GM12878 (cell line): ENCODE data around the gene METRNL. TPM values are rescaled to one million over a fixed set of nuclear protein-coding genes. Genes with fewer than 3 reads are reported as not detected.

Source experiments
- ATAC-seq: fragments of 200-7000 bp; cut with Tn5 transposase; 3 replicates; pipeline ENCODE4 v1.9.1; 2020; ENCODE audit warnings: mild to moderate bottlenecking, moderate library complexity
- BruUV-seq: library from RNA; stranded (reverse); fragments of 400-500 nt; replicated peaks from 2 replicates; lab custom pipeline; 2021; lab: Mats Ljungman, UMichigan
- CTCF ChIA-PET: fragments of 300-600 bp; sonication (Branson Sonifier 250); formaldehyde crosslinking; extraction: SDS; loops from one replicate; lab custom pipeline; 2021; ENCODE audit warnings: inconsistent platforms; lab: Yijun Ruan, JAX
- POLR2A ChIA-PET: fragments of 350-600 bp; formaldehyde crosslinking; extraction: SDS; loops from one replicate; lab custom pipeline; 2021; ENCODE audit warnings: inconsistent platforms; lab: Charles Lee
- RAD21 ChIA-PET: fragments of 300-600 bp; sonication (Branson Sonifier 250); formaldehyde crosslinking; loops from one replicate; lab custom pipeline; 2023; ENCODE audit warnings: antibody characterized with exemption; ENCODE audit not compliant: unreplicated experiment; lab: Charles Lee
- SMC1A ChIA-PET: fragments of 300-600 bp; sonication (Branson Sonifier 250); formaldehyde crosslinking; loops from one replicate; lab custom pipeline; 2023; ENCODE audit not compliant: unreplicated experiment, uncharacterized antibody; lab: Charles Lee
- DNase-seq: peaks from one replicate; pipeline ENCODE4 v3.0.0-alpha.2; 2011; ENCODE audit warnings: low read depth, low spot score
- FAIRE-seq: peaks from 3 replicates; lab custom pipeline; 2011; peaks lifted over from hg19 to GRCh38; lab: Jason Lieb, UNC
- H2AFZ ChIP-seq: 2 replicates; pipeline ENCODE4 v1.6.0; 2011; ENCODE audit warnings: low read depth, low read length, control low read depth; ENCODE audit not compliant: control insufficient read depth
- H3K27ac ChIP-seq: 2 replicates; pipeline ENCODE4 v1.5.1; 2011; ENCODE audit warnings: control low read depth; ENCODE audit not compliant: control insufficient read depth, insufficient read depth
- H3K27me3 ChIP-seq, 2 experiments: replicated peaks in 1 of 2; 2 replicates each; pipeline versions ENCODE4 v1.6.0 to v1.6.1; 2011; ENCODE audit warnings: low read length in 1 of 2; ENCODE audit not compliant: control insufficient read depth in 2 of 2, insufficient read depth in 2 of 2
- H3K36me3 ChIP-seq, 2 experiments: 2 replicates each; pipeline ENCODE4 v1.5.1; 2011; ENCODE audit warnings: low read length in 1 of 2; ENCODE audit not compliant: control insufficient read depth in 2 of 2, insufficient read depth in 2 of 2
- H3K4me1 ChIP-seq: 2 replicates; pipeline ENCODE4 v1.6.1; 2011; ENCODE audit warnings: mild to moderate bottlenecking, low read length, moderate library complexity, mixed read lengths; ENCODE audit not compliant: control insufficient read depth, insufficient read depth
- H3K4me2 ChIP-seq: 2 replicates; pipeline ENCODE4 v1.6.0; 2011; ENCODE audit warnings: control low read depth; ENCODE audit not compliant: control insufficient read depth, insufficient read depth
- H3K4me3 ChIP-seq: fragments of 200-600 bp; sonication (generic); 2 replicates; pipeline ENCODE4 v1.5.1; 2016
- H3K79me2 ChIP-seq: 2 replicates; pipeline ENCODE4 v1.6.0; 2011; ENCODE audit warnings: low read length; ENCODE audit not compliant: control insufficient read depth, insufficient read depth
- H3K9ac ChIP-seq: 2 replicates; pipeline ENCODE4 v1.8.0; 2011; ENCODE audit warnings: low read length, control low read depth, mixed read lengths; ENCODE audit not compliant: control insufficient read depth, insufficient read depth
- H3K9me3 ChIP-seq: replicated peaks from 3 replicates; pipeline ENCODE4 v1.5.1; 2011; ENCODE audit warnings: mild to moderate bottlenecking, low read length; ENCODE audit not compliant: control insufficient read depth, insufficient read depth
- H4K20me1 ChIP-seq: 2 replicates; pipeline ENCODE4 v1.6.0; 2011; ENCODE audit not compliant: control insufficient read depth, insufficient read depth
- BACH1 ChIP-seq: fragments of 450-650 bp; IDR thresholded peaks from 2 replicates; pipeline ENCODE4 v1.6.1; 2017; ENCODE audit warnings: mild to moderate bottlenecking, borderline replicate concordance
- BCL3 ChIP-seq: IDR thresholded peaks from 2 replicates; pipeline ENCODE4 v1.6.1; 2011; ENCODE audit warnings: borderline replicate concordance, low read depth, mild to moderate bottlenecking, moderate library complexity, low read length; ENCODE audit not compliant: insufficient read depth, poor library complexity, severe bottlenecking
- BHLHE40 ChIP-seq, 2 experiments: fragments of 450-650 bp in 1 of 2; IDR thresholded peaks; 2 replicates each; pipeline ENCODE4 v1.6.1; 2011 to 2017; ENCODE audit warnings: low read depth in 2 of 2, borderline replicate concordance in 1 of 2, improper control_type of control experiment in 1 of 2, low read length in 1 of 2, mild to moderate bottlenecking in 1 of 2
- CEBPZ ChIP-seq: fragments of 150-350 bp; IDR thresholded peaks from 2 replicates; pipeline ENCODE4 v1.6.1; 2016; ENCODE audit warnings: low read depth, low read length
- CHD1 ChIP-seq: IDR thresholded peaks from 2 replicates; pipeline ENCODE4 v1.6.1; 2012; ENCODE audit warnings: low read depth, low read length, improper control_type of control experiment
- E4F1 ChIP-seq: fragments of 450-650 bp; IDR thresholded peaks from 2 replicates; pipeline ENCODE4 v1.6.1; 2018; ENCODE audit warnings: borderline replicate concordance, mild to moderate bottlenecking; ENCODE audit not compliant: partially characterized antibody
- ETV6 ChIP-seq, 2 experiments: fragments of 450-650 bp in 1 of 2; IDR thresholded peaks in 1 of 2; conservative IDR thresholded peaks in 1 of 2; 2 replicates each; pipeline ENCODE4 v1.6.1; 2014; ENCODE audit warnings: antibody characterized with exemption in 1 of 2, borderline replicate concordance in 1 of 2, low read depth in 1 of 2, mild to moderate bottlenecking in 1 of 2, moderate library complexity in 1 of 2
- NBN ChIP-seq: fragments of 450-650 bp; IDR thresholded peaks from 2 replicates; pipeline ENCODE4 v1.6.1; 2016
- NR2C2 ChIP-seq: IDR thresholded peaks from 2 replicates; pipeline ENCODE4 v1.6.1; 2011; ENCODE audit warnings: borderline replicate concordance, low read depth; ENCODE audit not compliant: control insufficient read depth, insufficient read length
- RAD51 ChIP-seq: fragments of 450-650 bp; IDR thresholded peaks from 2 replicates; pipeline ENCODE4 v1.6.1; 2016; ENCODE audit warnings: moderate library complexity, mild to moderate bottlenecking, inconsistent platforms
- SKIL ChIP-seq: fragments of 450-650 bp; IDR thresholded peaks from 2 replicates; pipeline ENCODE4 v1.6.1; 2017; ENCODE audit warnings: mild to moderate bottlenecking, low read depth, inconsistent platforms; ENCODE audit not compliant: poor library complexity, severe bottlenecking
- SUZ12 ChIP-seq: fragments of 200-600 bp; sonication (generic); IDR thresholded peaks from one replicate; pipeline ENCODE4 v1.6.1; 2018; ENCODE audit warnings: antibody characterized with exemption, mild to moderate bottlenecking; ENCODE audit not compliant: unreplicated experiment
- ZNF24 ChIP-seq: fragments of 450-650 bp; IDR thresholded peaks from 2 replicates; pipeline ENCODE4 v1.6.1; 2017; ENCODE audit warnings: antibody characterized with exemption, mild to moderate bottlenecking
- ZNF622 ChIP-seq: fragments of 450-650 bp; IDR thresholded peaks from 2 replicates; pipeline ENCODE4 v1.6.1; 2017; ENCODE audit warnings: mild to moderate bottlenecking, inconsistent platforms
- WGBS: methylation state at CpG from one replicate; pipeline ENCODE4 v1.1.6; 2016; ENCODE audit warnings: low lambda C conversion rate; ENCODE audit not compliant: insufficient replicate concordance, insufficient coverage; ENCODE audit errors: missing lambda C conversion rate; 5-methylcytosine and 5-hydroxymethylcytosine counted together
- in situ Hi-C: fragments of 300-500 bp; cut with MboI; formaldehyde crosslinking; loops from 9 replicates; pipeline ENCODE4 v1.14.3; 2018; ENCODE audit warnings: mixed read lengths
- intact Hi-C: fragments of 100-400 bp; cut with micrococcal nuclease; formaldehyde crosslinking; loops from one replicate; pipeline ENCODE4 v1.14.2; 2022; ENCODE audit not compliant: unreplicated experiment
- polyA plus RNA-seq, 11 experiments: library from polyadenylated mRNA; depleted of rRNA in 4 of 11; unstranded in 6 of 11; stranded (reverse) in 5 of 11; fragments of >200 nt; fragmentation: Nextera tagmentation in 4 of 11; fragmentation: Illumina TruSeq in 1 of 11; extraction: Ambion mirVana in 4 of 11; extraction: Trizol in 1 of 11; gene quantifications; 1 replicate in 1 of 11; 2 replicates in 10 of 11; pipeline versions ENCODE4 v1.2.1 to v1.2.3, GENCODE V29; 2011 to 2016; ENCODE audit warnings: inconsistent platforms in 2 of 11, missing spikeins in 2 of 11, low read depth in 1 of 11
- total RNA-seq, 4 experiments: library from RNA; depleted of rRNA in 3 of 4; stranded (reverse); fragments of >200 nt in 3 of 4; fragmentation: Illumina TruSeq in 1 of 4; extraction: Trizol in 1 of 4; gene quantifications; 2 replicates each; pipeline versions ENCODE4 v1.2.1 to v1.2.3, GENCODE V29; 2013 to 2021

The METRNL gene
- total and polyA plus RNA-seq, 10 of the 15 experiments (the other 5 are each of a cell fraction or from before 2014, with no cell fraction given): 0.05 to 3.7 (median 0.48) TPM; not detected in 2

GRCh38 chr17:83095016-83095415 is 15.6 kb downstream of the METRNL start:
- no peak for FAIRE-seq
- H4K20me1 ChIP-seq: no peaks in the 10 kb centered on the region; the same call in 1 of the 2 replicates
- SMC1A ChIA-PET: no interaction called here

More at GRCh38 chr17:83095016-83095415, 15.6 kb downstream of the METRNL start:
- ChIA-PET CTCF (no interaction called here), POLR2A (no interaction called here), RAD21 (no interaction called here)
- no TSS peak for BruUV-seq
- Histone ChIP-seq H3K9ac (no peak overlapping the region), H3K4me2 (no peak overlapping the region), H2AFZ (no peak overlapping the region), H3K27me3 (peaks cover 3 to 5% of the 10 kb centered on the region in 2 experiments; a peak in 3 of 4 replicates), H3K4me1 (no peaks in the 10 kb centered on the region), H3K27ac (no peak overlapping the region), H3K4me3 (no peak overlapping the region), H3K36me3 (no peaks in the 10 kb centered on the region), H3K9me3 (no peaks in the 10 kb centered on the region), H3K79me2 (no peaks in the 10 kb centered on the region)
- DNase-seq: no peak
- no peak for ATAC-seq
- in situ Hi-C loops: no loop called here
- TF ChIP-seq RAD51 (no peak), SKIL (no peak), SUZ12 (no peak), E4F1 (no peak), ZNF622 (no peak), ZNF24 (no peak), BCL3 (no peak), CEBPZ (no peak), NBN (no peak), BACH1 (no peak), BHLHE40 (IDR thresholded peaks at IDR 0.05; ENCODE audit: borderline replicate concordance in 1 of 2, low read depth in 2 of 2, low read length in 1 of 2) (no peak), NR2C2 (no peak), ETV6 (conservative IDR thresholded peaks at IDR 0.05 in 1 of 2, IDR thresholded peaks at IDR 0.05 in 1 of 2; ENCODE audit: borderline replicate concordance in 1 of 2, low read depth in 1 of 2) (no peak), CHD1 (no peak)
- intact Hi-C loops: no loop called here
- WGBS: 82% methylated on average over 23 of the region's 23 CpGs
